Ishikawa (cell line): ENCODE data around the gene PTPRM.

Source experiments
- CEBPB ChIP-seq: IDR thresholded peaks from 2 replicates; pipeline ENCODE4 v1.6.1; 2012
- CREB1 ChIP-seq: IDR thresholded peaks from 2 replicates; pipeline ENCODE4 v1.6.1; 2012; ENCODE audit warnings: low read depth
- EGR1 ChIP-seq: IDR thresholded peaks from 2 replicates; pipeline ENCODE4 v1.6.1; 2012
- EP300 ChIP-seq: IDR thresholded peaks from 2 replicates; pipeline ENCODE4 v1.6.1; 2012; ENCODE audit warnings: borderline replicate concordance
- MAX ChIP-seq: IDR thresholded peaks from 2 replicates; pipeline ENCODE4 v1.6.1; 2012
- NFIC ChIP-seq: IDR thresholded peaks from 2 replicates; pipeline ENCODE4 v1.6.1; 2012
- RAD21 ChIP-seq: IDR thresholded peaks from 2 replicates; pipeline ENCODE4 v1.6.1; 2012; ENCODE audit warnings: low read depth
- REST ChIP-seq: IDR thresholded peaks from 2 replicates; pipeline ENCODE4 v1.6.1; 2012; ENCODE audit warnings: low read depth, mild to moderate bottlenecking
- TEAD4 ChIP-seq: IDR thresholded peaks from 2 replicates; pipeline ENCODE4 v1.6.1; 2012

GRCh38 chr18:8188184-8188583, 621.1 kb downstream of the PTPRM start:
- no peak for TF ChIP-seq EP300
- TF ChIP-seq NFIC = no peak
- TF ChIP-seq CREB1 = no peak
- TF ChIP-seq EGR1 = no peak
- no peak for TF ChIP-seq CEBPB
- TF ChIP-seq REST = no peak
- no peak for TF ChIP-seq RAD21
- TF ChIP-seq TEAD4 = no peak
- no peak for TF ChIP-seq MAX
